Measurements from ENCODE around the gene ZNF407. TPM values are rescaled to one million over a fixed set of nuclear protein-coding genes. Genes with fewer than 3 reads are reported as not detected.
"Not testable (repeated sequence)": the region's sequence is repeated elsewhere in the genome, so short reads cannot be mapped to it uniquely, and the experiment has no call there.

The ZNF407 gene
- total RNA-seq, 2 experiments from 2014 or later: 11.7 to 13.4 TPM

DNA sequence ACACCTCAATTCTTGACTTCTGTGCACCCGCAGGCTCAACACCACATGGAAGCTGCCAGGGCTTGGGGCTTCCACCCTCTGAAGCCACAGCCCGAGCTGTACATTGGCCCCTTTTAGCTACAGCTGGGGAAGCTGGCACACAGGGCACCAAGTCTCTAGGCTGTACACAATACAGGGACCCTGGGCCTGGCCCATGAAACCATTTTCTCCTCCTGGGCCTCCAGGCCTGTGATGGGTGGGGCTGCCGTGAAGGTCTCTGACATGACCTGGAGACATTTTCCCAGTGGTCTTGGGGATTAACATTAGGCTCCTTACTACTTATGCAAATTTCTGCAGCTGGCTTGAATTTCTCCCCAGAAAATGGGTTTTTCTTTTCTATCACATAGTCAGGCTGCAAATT is 31.7 kb upstream of the ZNF407 start:
- DNase-seq; H3K27ac Mint-ChIP-seq; POLR2A ChIA-PET; H3K36me3 Mint-ChIP-seq (ENCODE audit: low read depth); H3K4me1 Mint-ChIP-seq; H3K4me3 Mint-ChIP-seq; CTCF ChIA-PET: not testable (repeated sequence)
- Mint-ChIP-seq H3K27me3 (peaks cover 15% of the 10 kb centered on the region), H3K9me3 (peaks cover 12% of the 10 kb centered on the region)

DNA sequence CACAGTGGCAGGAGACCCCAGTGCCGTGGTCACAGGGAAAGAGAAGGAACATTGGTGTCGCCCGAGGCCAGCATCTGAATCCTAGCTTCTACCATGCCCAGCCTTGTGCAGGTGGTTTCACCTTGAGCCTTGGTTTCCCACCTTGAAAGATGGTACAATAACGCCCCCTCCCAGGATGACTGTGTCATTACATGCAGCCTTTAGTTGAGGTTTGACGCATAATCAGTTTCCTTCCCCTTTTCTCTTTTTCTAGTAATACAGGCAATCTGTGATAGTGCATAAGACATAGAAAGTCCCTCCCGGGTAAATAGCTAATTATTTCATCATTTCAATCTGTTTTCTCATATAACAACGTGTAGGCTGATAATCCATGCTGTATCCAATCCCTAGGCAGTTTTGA is 29.8 kb upstream of the ZNF407 start:
- DNase-seq: no peak
- H3K9me3 Mint-ChIP-seq: peaks cover 12% of the 10 kb centered on the region
- CTCF ChIA-PET: no interaction called here
- POLR2A ChIA-PET: no interaction called here
- H3K4me3 Mint-ChIP-seq: no peak overlapping the region
- H3K27me3 Mint-ChIP-seq: peaks cover 15% of the 10 kb centered on the region
- no peaks in the 10 kb centered on the region for H3K4me1 Mint-ChIP-seq
- H3K36me3 Mint-ChIP-seq (ENCODE audit: low read depth): peaks cover 3% of the 10 kb centered on the region
- H3K27ac Mint-ChIP-seq: no peak overlapping the region

DNA sequence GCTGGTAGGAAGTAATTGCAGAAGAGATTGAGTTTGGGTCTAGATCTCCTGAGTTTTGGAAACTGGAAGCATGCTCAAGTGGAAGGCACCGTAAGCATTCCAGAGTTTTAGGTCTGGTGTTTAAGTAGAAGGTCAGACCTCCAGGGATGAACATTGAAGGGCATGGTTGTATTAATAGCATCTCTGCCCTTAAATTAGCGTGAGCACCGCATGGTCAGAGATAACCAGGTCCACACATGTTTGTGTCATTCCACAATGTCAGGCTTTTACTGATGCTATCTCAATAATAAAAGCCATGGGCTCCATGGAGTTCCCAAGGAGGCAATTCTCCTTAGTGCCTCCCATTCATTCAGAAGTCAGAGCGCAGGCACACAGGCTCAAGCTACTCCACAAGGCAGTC is 28.3 kb upstream of the ZNF407 start:
- no peak for DNase-seq
- Mint-ChIP-seq H3K9me3 (peaks cover 12% of the 10 kb centered on the region), H3K27ac (no peak overlapping the region), H3K36me3 (ENCODE audit: low read depth) (peaks cover 3% of the 10 kb centered on the region), H3K27me3 (peaks cover 18% of the 10 kb centered on the region), H3K4me3 (no peak overlapping the region), H3K4me1 (no peaks in the 10 kb centered on the region)
- POLR2A ChIA-PET: no interaction called here
- CTCF ChIA-PET: no interaction called here

DNA sequence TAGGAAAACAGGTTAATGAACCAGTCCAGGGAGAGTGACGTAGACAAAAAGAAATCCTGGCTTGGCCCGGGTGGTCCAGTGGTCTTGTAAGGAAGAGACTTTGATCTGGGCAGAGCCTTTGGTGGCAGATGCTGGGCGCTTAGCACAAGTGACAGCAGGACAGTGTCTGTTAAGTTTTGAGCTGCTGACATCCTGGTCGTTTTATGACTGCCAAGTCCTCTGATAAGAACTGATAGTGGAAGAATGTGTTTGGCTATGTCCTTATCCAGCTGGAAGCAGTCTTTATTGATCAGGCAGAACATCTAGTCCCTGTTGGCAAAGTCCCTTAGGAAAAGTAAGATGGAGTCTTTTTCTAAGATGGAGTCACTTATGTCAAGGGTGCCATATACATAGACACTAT is 27.4 kb upstream of the ZNF407 start:
- Mint-ChIP-seq H3K4me1 (no peaks in the 10 kb centered on the region), H3K27ac (no peak overlapping the region), H3K4me3 (no peak overlapping the region), H3K36me3 (ENCODE audit: low read depth) (peaks cover 3% of the 10 kb centered on the region), H3K27me3 (peaks cover 16% of the 10 kb centered on the region), H3K9me3 (peaks cover 12% of the 10 kb centered on the region)
- POLR2A ChIA-PET: no interaction called here
- DNase-seq: no peak
- CTCF ChIA-PET: interaction anchor here (0.5 to 0.6 kb wide), 3 partner anchors 176 to 469 kb away, joined by 3 to 6 read pairs (median 4); no protein-coding TSS in a partner anchor

DNA sequence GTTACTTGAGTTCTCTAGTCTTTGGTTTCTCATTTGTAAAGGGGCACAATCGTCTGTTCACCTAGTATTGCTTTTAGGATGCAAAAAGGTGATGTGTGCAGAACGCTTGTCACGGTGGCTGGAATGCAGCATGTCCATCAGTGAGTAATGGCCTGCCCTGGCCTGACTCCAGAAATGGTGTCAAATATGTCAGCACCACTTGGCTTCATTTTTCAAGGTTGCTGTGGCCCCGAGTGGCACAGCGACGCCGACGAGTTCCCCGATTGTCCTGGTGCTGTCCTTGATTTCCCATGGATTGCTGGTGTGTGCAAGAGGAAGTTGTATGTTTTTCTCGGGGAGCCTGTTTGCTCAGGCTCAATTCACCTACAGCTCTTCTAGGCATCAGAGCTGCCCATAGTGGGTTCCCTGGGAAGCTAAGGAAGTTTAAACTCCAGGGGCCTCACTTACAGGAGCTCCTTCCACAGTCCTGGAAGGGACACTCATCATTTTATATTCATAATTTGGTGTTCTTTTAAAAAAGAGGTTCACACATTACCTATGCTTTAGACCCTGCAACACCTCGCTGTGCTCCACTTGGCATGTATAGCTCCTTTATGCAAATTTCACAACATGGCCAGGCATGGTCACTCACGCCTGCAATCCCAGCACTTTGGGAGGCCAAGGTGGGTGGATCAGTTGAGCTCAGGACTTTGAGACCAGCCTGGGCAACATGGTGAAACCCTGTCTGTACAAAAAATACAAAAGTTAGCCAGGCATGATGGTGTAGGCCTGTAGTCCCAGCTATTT is 25.6 kb upstream of the ZNF407 start:
- H3K27ac Mint-ChIP-seq: no peak overlapping the region
- ChIA-PET CTCF (interaction anchor here (0.7 to 1.3 kb wide), 2 partner anchors 20 to 84 kb away, joined by 3 to 5 read pairs; no protein-coding TSS in a partner anchor), POLR2A (no interaction called here)
- no peak overlapping the region for H3K4me3 Mint-ChIP-seq
- no peak for DNase-seq
- peaks cover 16% of the 10 kb centered on the region for H3K27me3 Mint-ChIP-seq
- H3K9me3 Mint-ChIP-seq: peaks cover 4% of the 10 kb centered on the region
- peaks cover 2% of the 10 kb centered on the region for H3K36me3 Mint-ChIP-seq (ENCODE audit: low read depth)
- H3K4me1 Mint-ChIP-seq: no peaks in the 10 kb centered on the region

DNA sequence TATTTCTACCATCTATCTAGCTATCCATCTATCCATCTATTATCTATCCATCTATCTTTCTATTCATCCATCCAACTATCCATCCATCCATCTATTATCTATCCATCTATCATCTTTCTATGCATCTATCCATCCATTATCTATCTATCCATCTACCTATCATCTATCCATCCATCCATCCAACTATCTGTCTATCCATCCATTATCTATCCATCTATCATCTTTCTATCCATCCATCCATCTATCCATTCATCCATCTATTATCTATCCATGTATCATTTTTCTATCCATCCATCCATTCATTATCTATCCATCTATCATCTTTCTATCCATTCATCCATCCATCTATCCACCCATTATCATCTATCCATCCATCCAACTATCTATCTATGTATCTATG is 24.6 kb upstream of the ZNF407 start:
- Mint-ChIP-seq H3K27ac (no peak overlapping the region), H3K4me1 (no peaks in the 10 kb centered on the region), H3K36me3 (ENCODE audit: low read depth) (no peaks in the 10 kb centered on the region), H3K27me3 (peaks cover 20% of the 10 kb centered on the region), H3K9me3 (no peaks in the 10 kb centered on the region), H3K4me3 (no peak overlapping the region)
- CTCF ChIA-PET: interaction anchor here (1.3 kb wide), 1 partner anchor 21 kb away, joined by 5 read pairs; no protein-coding TSS in a partner anchor
- no peak for DNase-seq
- POLR2A ChIA-PET: no interaction called here

DNA sequence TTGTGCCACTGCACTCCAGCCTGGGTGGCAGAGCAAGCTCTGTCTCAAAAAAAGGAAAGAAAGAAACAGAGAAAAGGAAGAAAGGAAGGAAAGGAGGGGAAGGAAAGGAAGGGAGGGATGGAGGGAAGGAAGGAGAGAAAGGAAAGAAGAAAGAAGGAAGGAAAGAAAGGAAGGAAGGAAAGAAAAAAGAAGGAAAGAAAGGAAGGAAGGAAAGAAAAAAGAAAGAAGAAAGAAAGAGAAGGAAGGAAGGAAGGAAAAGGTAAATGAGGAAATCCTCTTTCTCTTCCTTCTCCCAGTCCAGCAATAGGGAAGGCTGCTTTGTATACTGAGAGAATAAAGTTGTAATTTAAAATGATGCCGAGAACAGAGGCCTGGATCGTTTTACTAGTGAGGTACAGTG is 22.8 kb upstream of the ZNF407 start:
- no peak overlapping the region for H3K4me3 Mint-ChIP-seq
- ChIA-PET CTCF (no interaction called here), POLR2A (no interaction called here)
- H3K4me1 Mint-ChIP-seq: no peaks in the 10 kb centered on the region
- peaks cover 20% of the 10 kb centered on the region for H3K27me3 Mint-ChIP-seq
- no peak for DNase-seq
- H3K36me3 Mint-ChIP-seq (ENCODE audit: low read depth): no peaks in the 10 kb centered on the region
- H3K27ac Mint-ChIP-seq: no peak overlapping the region
- H3K9me3 Mint-ChIP-seq: no peaks in the 10 kb centered on the region

DNA sequence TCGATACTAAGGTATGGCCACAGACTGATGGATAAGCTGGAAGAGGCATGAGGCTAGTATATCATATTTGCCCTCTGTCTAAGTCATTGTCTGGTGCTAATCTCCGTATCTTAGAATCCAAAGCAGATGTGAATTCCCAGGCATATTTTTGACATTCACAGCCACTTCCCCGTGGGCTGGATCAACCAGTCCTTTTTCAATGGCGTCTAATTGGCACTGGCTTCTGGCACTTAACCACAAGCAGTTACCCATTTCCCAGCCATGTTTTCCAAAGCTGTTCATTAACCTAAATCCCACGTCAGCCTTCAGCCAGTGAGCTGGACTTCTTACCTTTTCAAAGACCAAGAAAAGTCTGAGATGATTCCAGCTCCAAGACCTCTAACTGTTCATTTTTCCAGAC is 20.7 kb upstream of the ZNF407 start:
- H3K27ac Mint-ChIP-seq: no peak overlapping the region
- no peaks in the 10 kb centered on the region for H3K36me3 Mint-ChIP-seq (ENCODE audit: low read depth)
- ChIA-PET POLR2A (no interaction called here), CTCF (no interaction called here)
- no peaks in the 10 kb centered on the region for H3K9me3 Mint-ChIP-seq
- no peaks in the 10 kb centered on the region for H3K4me1 Mint-ChIP-seq
- no peak overlapping the region for H3K4me3 Mint-ChIP-seq
- no peak for DNase-seq
- H3K27me3 Mint-ChIP-seq: peaks cover 24% of the 10 kb centered on the region

DNA sequence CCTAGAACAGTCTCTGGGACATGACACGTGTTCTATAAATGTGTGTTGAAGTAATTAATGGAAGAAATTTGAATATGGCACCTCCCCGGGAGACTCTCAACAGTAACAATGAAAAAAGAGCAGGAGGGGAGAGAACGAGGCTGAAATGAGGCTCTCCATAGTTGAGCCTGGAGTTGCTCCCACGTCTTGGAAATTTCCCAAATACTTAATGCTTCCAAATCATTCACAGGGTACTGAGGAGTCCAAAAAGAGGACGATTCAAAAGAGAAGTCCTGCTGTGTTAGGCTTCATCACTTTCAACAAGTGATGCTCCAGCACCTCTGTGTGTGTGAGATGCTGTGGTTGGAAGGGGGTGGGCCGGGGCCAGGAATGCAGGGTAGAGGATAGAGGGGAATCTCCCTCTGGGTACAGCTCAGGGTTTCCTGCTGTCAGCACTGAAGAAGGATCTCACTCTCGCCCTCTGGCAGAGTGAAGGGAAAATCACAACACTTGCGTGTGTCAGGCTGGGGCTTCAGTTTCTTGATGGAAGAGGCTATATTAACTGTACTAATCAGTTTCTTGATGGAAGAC is 18.1 kb upstream of the ZNF407 start:
- ChIA-PET POLR2A (no interaction called here), CTCF (no interaction called here)
- no peaks in the 10 kb centered on the region for H3K36me3 Mint-ChIP-seq (ENCODE audit: low read depth)
- H3K27me3 Mint-ChIP-seq: peaks cover 31% of the 10 kb centered on the region
- no peaks in the 10 kb centered on the region for H3K4me1 Mint-ChIP-seq
- H3K4me3 Mint-ChIP-seq: no peak overlapping the region
- no peak for DNase-seq
- no peak overlapping the region for H3K27ac Mint-ChIP-seq
- H3K9me3 Mint-ChIP-seq: no peaks in the 10 kb centered on the region

DNA sequence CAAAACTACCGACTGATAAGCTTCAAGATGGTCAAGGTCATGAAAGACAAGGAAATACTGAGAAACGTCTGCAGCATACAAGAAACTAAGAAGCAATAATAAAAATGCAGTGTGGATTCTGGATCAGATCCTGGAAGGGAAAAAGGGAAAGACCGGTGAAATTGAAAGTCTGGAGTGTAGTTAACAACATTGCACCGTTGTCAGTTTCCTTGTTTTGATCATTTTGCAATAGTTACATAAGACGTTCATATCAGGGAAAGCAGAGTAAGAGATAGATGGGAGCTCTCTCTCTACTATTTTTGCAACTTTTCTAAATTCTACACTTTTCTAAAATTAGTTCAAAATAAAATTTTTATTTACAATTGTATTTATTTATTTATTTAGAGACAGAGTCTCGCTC is 15.0 kb upstream of the ZNF407 start:
- ChIA-PET CTCF (no interaction called here), POLR2A (interaction anchor here (2.9 kb wide), 1 partner anchor 15 kb away, joined by 13 read pairs; the partner anchor contains the start of gene ZNF407)
- Mint-ChIP-seq H3K4me3 (no peak overlapping the region), H3K4me1 (no peaks in the 10 kb centered on the region), H3K36me3 (ENCODE audit: low read depth) (no peaks in the 10 kb centered on the region), H3K9me3 (no peaks in the 10 kb centered on the region), H3K27ac (no peak overlapping the region), H3K27me3 (peaks cover 47% of the 10 kb centered on the region)
- no peak for DNase-seq

DNA sequence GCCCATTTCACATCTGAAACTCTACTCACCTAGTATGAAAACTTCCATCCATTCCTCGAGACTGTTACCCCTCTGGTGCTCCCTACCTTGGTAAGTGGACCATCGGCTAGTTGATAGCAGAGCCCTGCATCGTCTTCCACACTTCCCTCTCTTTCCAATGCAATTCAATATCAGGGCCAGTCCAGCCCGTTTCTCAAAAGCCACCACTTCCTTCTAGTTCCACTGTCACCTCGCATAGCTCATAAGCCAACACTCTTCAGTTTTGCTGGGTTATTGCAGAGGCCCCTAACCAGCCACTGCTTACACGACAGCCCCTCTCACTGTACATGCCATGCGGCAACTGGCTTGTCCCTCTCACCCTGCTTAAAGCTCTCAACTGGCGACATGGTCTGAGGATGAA is 10.2 kb upstream of the ZNF407 start:
- POLR2A ChIA-PET: no interaction called here
- peaks cover 17% of the 10 kb centered on the region for H3K4me1 Mint-ChIP-seq
- CTCF ChIA-PET: no interaction called here

DNA sequence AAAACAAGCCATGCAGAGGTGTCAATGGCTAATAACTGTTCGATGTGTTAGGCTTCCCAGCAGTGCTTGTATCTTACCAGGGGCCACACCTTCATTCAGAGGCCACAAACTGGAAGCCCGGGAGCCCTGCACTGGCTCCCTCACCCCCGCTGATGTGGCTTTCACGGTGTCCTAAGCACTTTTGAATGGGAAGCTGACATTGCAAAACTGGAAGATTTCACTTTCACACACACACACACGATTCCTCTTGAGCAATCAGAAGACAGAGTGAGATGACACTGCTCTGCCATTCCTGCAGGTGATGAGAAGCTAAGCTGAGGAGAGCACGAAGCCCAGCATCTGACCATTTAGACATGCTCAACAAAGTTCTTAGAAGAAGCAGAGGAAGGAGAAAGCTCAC is 8.6 kb upstream of the ZNF407 start:
- CTCF ChIA-PET: no interaction called here
- no peak for DNase-seq
- H3K36me3 Mint-ChIP-seq (ENCODE audit: low read depth): peaks cover 16% of the 10 kb centered on the region
- H3K4me3 Mint-ChIP-seq: no peak overlapping the region
- POLR2A ChIA-PET: no interaction called here
- H3K9me3 Mint-ChIP-seq: no peaks in the 10 kb centered on the region
- no peak overlapping the region for H3K27ac Mint-ChIP-seq
- H3K4me1 Mint-ChIP-seq: peaks cover 23% of the 10 kb centered on the region
- peaks cover 23% of the 10 kb centered on the region for H3K27me3 Mint-ChIP-seq

More for the DNA sequence above, 10.2 kb upstream of the ZNF407 start:
- Mint-ChIP-seq H3K4me3 (no peak overlapping the region), H3K36me3 (ENCODE audit: low read depth) (no peaks in the 10 kb centered on the region), H3K27me3 (peaks cover 30% of the 10 kb centered on the region), H3K9me3 (no peaks in the 10 kb centered on the region), H3K27ac (no peak overlapping the region)
- no peak for DNase-seq

DNA sequence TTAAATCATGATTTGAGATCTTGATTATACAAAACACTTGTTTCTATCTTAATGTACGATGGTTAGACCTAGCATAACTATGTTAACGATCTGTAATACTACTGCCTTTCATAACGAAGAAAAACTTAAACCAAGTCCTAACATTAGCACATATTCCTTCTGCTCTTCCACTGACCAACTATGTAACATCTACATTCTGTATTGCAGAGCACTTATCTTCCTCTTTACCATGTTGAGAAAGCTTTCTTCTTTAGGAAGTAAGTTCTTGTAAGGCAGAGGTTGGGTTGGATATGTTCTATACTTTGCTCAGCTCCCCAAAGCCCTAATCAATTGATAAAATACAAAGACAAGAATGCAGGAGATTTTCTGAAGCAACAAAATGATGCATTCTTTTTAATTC is 7.9 kb upstream of the ZNF407 start:
- Mint-ChIP-seq H3K27me3 (peaks cover 22% of the 10 kb centered on the region), H3K9me3 (no peaks in the 10 kb centered on the region), H3K36me3 (ENCODE audit: low read depth) (peaks cover 21% of the 10 kb centered on the region), H3K4me3 (no peak overlapping the region), H3K27ac (no peak overlapping the region), H3K4me1 (peaks cover 28% of the 10 kb centered on the region)
- POLR2A ChIA-PET: no interaction called here
- no peak for DNase-seq
- CTCF ChIA-PET: interaction anchor here (0.7 kb wide), 1 partner anchor 38 kb away, joined by 3 read pairs; no protein-coding TSS in a partner anchor

DNA sequence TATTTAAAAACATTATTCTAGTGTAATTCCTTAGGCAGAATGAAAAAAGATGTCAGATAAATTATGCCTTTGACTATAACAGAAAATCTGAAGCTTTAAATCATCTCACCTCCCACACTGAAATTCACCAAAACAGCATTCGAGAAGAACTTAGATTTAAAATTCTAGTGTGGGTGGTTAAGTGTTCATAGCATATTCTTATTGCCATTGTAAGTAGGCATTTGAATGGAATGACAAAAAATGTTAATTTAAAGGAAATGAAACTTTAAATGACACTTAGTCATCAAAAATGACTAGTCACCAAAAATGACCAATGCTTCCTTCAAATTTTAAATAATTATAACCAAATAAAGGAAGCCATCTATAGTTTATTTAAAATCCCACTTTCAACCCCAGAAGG is 7.0 kb upstream of the ZNF407 start:
- Mint-ChIP-seq H3K36me3 (ENCODE audit: low read depth) (peaks cover 29% of the 10 kb centered on the region), H3K4me1 (peaks cover 36% of the 10 kb centered on the region), H3K4me3 (no peak overlapping the region), H3K27ac (no peak overlapping the region), H3K9me3 (no peaks in the 10 kb centered on the region), H3K27me3 (peaks cover 17% of the 10 kb centered on the region)
- CTCF ChIA-PET: interaction anchor here (0.6 to 0.7 kb wide), 3 partner anchors 10 to 40 kb away, joined by 3 to 5 read pairs (median 3); no protein-coding TSS in a partner anchor
- DNase-seq: no peak
- POLR2A ChIA-PET: no interaction called here
